OCI-LY1 (cell line): ENCODE data around the gene SEPSECS.

ENCODE experiments used
- H2AFZ ChIP-seq: fragments of 200-600 bp; sonication (generic), shearing (Covaris generic); 2 replicates; pipeline ENCODE4 v1.6.0; 2014; ENCODE audit warnings: antibody characterized with exemption, mild to moderate bottlenecking, low read length
- H3F3A ChIP-seq: fragments of 200-600 bp; sonication (generic), shearing (Covaris generic); 2 replicates; pipeline ENCODE4 v1.6.0; 2014; ENCODE audit warnings: mild to moderate bottlenecking, antibody characterized with exemption, low read length, moderate library complexity; ENCODE audit not compliant: insufficient read depth
- H3K27ac ChIP-seq: fragments of 200-600 bp; sonication (generic); 2 replicates; pipeline ENCODE4 v1.5.1; 2014; ENCODE audit warnings: low read length, mixed run types, mild to moderate bottlenecking, low read depth; ENCODE audit not compliant: poor library complexity, severe bottlenecking
- H3K27me3 ChIP-seq: fragments of 200-600 bp; sonication (generic); 2 replicates; pipeline ENCODE4 v1.6.0; 2014; ENCODE audit warnings: antibody characterized with exemption, mild to moderate bottlenecking, low read length, moderate library complexity; ENCODE audit not compliant: insufficient read depth
- H3K36me3 ChIP-seq: fragments of 200-600 bp; sonication (generic); 2 replicates; pipeline ENCODE4 v1.6.1; 2014; ENCODE audit warnings: mild to moderate bottlenecking, antibody characterized with exemption, low read length, moderate library complexity, mixed read lengths; ENCODE audit not compliant: insufficient read depth
- H3K4me1 ChIP-seq: fragments of 200-600 bp; sonication (generic); 2 replicates; pipeline ENCODE4 v1.5.1; 2014; ENCODE audit warnings: mild to moderate bottlenecking, low read length, moderate library complexity; ENCODE audit not compliant: insufficient read depth, severe bottlenecking
- H3K4me2 ChIP-seq: fragments of 200-600 bp; sonication (generic), shearing (Covaris generic); 2 replicates; pipeline ENCODE4 v1.6.1; 2014; ENCODE audit warnings: low read length
- H3K4me3 ChIP-seq: fragments of 200-600 bp; sonication (generic); 2 replicates; pipeline ENCODE4 v1.5.1; 2014; ENCODE audit warnings: low read length, low read depth, mild to moderate bottlenecking, mixed read lengths; ENCODE audit not compliant: poor library complexity, severe bottlenecking
- H3K79me2 ChIP-seq: fragments of 200-600 bp; shearing (Covaris generic); 2 replicates; pipeline ENCODE4 v1.6.1; 2016; ENCODE audit warnings: mixed run types, low read length, mixed read lengths; ENCODE audit not compliant: insufficient read depth
- H3K9ac ChIP-seq: fragments of 200-600 bp; sonication (generic), shearing (Covaris generic); 2 replicates; pipeline ENCODE4 v1.6.1; 2014; ENCODE audit warnings: mild to moderate bottlenecking, low read length, mixed read lengths
- H3K9me2 ChIP-seq: fragments of 200-600 bp; sonication (generic), shearing (Covaris generic); 2 replicates; pipeline ENCODE4 v1.6.1; 2014; ENCODE audit warnings: low read depth, mild to moderate bottlenecking, low read length, mixed read lengths
- H3K9me3 ChIP-seq: fragments of 200-600 bp; shearing (Covaris generic); 2 replicates; pipeline ENCODE4 v1.6.1; 2014; ENCODE audit warnings: low read length, mixed read lengths
- H4K20me1 ChIP-seq: fragments of 200-600 bp; sonication (generic), shearing (Covaris generic); 2 replicates; pipeline ENCODE4 v1.6.0; 2016; ENCODE audit warnings: mild to moderate bottlenecking, low read length; ENCODE audit not compliant: insufficient read depth
- CTCF ChIP-seq: fragments of 200-600 bp; sonication (generic), shearing (Covaris generic); IDR thresholded peaks from 2 replicates; pipeline ENCODE4 v1.5.1; 2017; ENCODE audit warnings: mild to moderate bottlenecking, antibody characterized with exemption, low read length, moderate library complexity, mixed read lengths
- EZH2 ChIP-seq: fragments of 200-600 bp; sonication (generic), shearing (Covaris generic); IDR thresholded peaks from 2 replicates; pipeline ENCODE4 v1.8.0; 2017; ENCODE audit warnings: borderline replicate concordance, mixed run types, mild to moderate bottlenecking, antibody characterized with exemption, low read length, moderate library complexity, mixed read lengths

The SEPSECS gene

GRCh38 chr4:25177147-25177546 is 16.9 kb upstream of the SEPSECS start:
- no peaks in the 10 kb centered on the region for H3K4me1 ChIP-seq

DNA sequence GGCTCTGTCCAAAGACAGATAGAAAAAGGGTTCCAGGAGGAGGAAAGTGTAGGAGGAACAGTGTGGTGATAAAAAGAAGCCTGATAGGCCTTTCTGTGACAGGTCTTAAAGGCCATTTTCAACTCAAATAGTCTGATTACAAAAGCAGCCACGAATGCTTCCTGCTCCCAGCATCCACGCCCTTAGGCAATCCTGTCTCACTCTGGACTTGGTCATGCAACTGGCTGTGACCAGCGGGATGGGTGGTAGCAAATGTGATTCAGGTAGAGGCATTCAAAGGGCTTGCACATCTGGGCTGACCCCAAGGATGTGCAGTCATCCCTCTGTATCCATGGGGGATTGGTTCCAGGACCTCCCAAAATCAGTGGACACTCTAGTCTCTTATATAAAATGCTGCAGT is 14.4 kb upstream of the SEPSECS start:
- Histone ChIP-seq H3K27ac (no peak overlapping the region), H3K9me2 (no peaks in the 10 kb centered on the region), H3K4me1 (no peaks in the 10 kb centered on the region), H3K9ac (no peak overlapping the region), H3K9me3 (no peaks in the 10 kb centered on the region), H3F3A (no peaks in the 10 kb centered on the region), H3K4me2 (no peak overlapping the region), H3K36me3 (no peaks in the 10 kb centered on the region), H3K79me2 (no peaks in the 10 kb centered on the region), H3K27me3 (no peaks in the 10 kb centered on the region), H4K20me1 (no peaks in the 10 kb centered on the region), H3K4me3 (no peak overlapping the region), H2AFZ (no peak overlapping the region)
- TF ChIP-seq CTCF (no peak), EZH2 (no peak)

More at GRCh38 chr4:25177147-25177546, 16.9 kb upstream of the SEPSECS start:
- Histone ChIP-seq H3K27me3 (no peaks in the 10 kb centered on the region), H3F3A (no peaks in the 10 kb centered on the region), H3K36me3 (no peaks in the 10 kb centered on the region), H3K9ac (no peak overlapping the region), H3K4me2 (no peak overlapping the region), H3K27ac (no peak overlapping the region), H4K20me1 (no peaks in the 10 kb centered on the region), H3K9me3 (no peaks in the 10 kb centered on the region), H3K9me2 (no peaks in the 10 kb centered on the region), H3K4me3 (no peak overlapping the region), H2AFZ (no peak overlapping the region), H3K79me2 (no peaks in the 10 kb centered on the region)
- TF ChIP-seq EZH2 (no peak), CTCF (no peak)

DNA sequence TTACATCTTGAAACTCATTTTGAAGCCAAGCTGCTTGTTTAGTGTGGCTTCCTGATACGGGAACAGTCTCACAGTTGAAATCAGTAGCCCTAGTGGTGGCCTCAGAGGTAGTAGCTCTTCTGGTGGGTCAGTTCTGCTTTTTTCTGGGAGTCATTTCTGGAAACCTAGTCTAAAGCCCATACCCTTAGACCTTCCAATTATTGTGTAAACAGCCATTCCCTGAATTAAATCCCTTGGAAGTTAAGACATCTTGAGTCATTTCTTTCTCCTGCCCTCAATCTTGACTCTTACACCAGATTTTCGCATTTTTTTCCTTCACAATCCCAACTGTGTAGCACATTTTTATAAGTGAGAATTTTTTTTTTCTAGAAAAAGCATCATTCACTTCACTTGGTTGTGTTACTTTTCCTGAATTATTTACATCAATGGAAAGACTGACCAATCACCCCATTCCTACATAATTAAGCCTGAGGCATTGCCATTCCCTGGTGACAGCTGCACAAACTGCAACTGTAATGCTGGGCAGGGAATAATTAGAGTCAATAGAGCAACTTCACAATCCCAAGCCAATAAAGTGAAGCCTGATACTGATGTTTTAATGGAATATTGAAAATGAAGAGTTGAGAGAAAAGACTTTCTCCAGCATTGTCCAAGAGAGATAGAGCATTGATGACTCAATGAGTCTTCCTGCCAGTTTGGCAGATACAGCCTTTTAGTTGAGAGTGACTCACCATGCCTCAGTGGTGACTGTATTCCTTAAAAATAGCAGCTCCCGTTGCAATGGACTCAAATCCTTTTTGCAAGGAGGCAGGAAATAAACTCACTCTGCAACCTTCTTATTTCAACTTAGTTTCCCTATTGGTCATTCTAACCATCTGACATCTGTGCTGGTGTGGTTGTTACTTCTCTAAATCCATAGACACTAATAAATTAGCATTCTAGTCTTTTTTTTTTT is 13.0 kb upstream of the SEPSECS start:
- Histone ChIP-seq H3K9me2 (no peaks in the 10 kb centered on the region), H3K36me3 (no peaks in the 10 kb centered on the region), H3K4me2 (no peak overlapping the region), H3K79me2 (no peaks in the 10 kb centered on the region), H3K4me3 (no peak overlapping the region), H3K9me3 (no peaks in the 10 kb centered on the region), H3K27ac (no peak overlapping the region), H3F3A (no peaks in the 10 kb centered on the region), H3K9ac (no peak overlapping the region), H2AFZ (no peak overlapping the region), H4K20me1 (no peaks in the 10 kb centered on the region), H3K4me1 (no peaks in the 10 kb centered on the region), H3K27me3 (no peaks in the 10 kb centered on the region)
- TF ChIP-seq CTCF, result no peak
- no peak for TF ChIP-seq EZH2
